Adrenal gland (tissue), 5 donors: Measurements from ENCODE around the gene JOSD2.
A peak's percentile ranks its signal among the peaks of the same experiment; 100 is the strongest.

ENCODE experiments used
- CTCF ChIP-seq, 6 experiments: fragments of 450-650 bp in 4 of 6; fragments of 200-600 bp in 2 of 6; sonication (generic) in 1 of 6; IDR thresholded peaks; 1 replicate in 5 of 6; 2 replicates in 1 of 6; pipeline versions ENCODE4 v1.5.1 to v1.8.0; 2016 to 2021; ENCODE audit warnings: antibody characterized with exemption in 6 of 6, mild to moderate bottlenecking in 2 of 6, moderate library complexity in 1 of 6
- POLR2A ChIP-seq, 2 donors: fragments of 450-650 bp; IDR thresholded peaks; one replicate each; pipeline ENCODE4 v1.6.1; 2017; ENCODE audit warnings: antibody characterized with exemption in 2 of 2, mild to moderate bottlenecking in 2 of 2, moderate library complexity in 1 of 2
- donor health status: DM: no; HTN: no; CAD: no.

- TF ChIP-seq CTCF (IDR thresholded peaks at IDR 0.05) (no peak), POLR2A (IDR thresholded peaks at IDR 0.05) (peak in 1 of 2 donors; percentile 11)
Measured at GRCh38 chr19:50514346-50515167, 3.6 kb upstream of the JOSD2 start.
